ENCODE results near the gene MYH13.

Gene MYH13

GRCh38 chr17:10392880-10393279 is 20.1 kb upstream of the MYH13 start:
- DNase-seq, result no peak
- Histone ChIP-seq H3K27ac (ENCODE audit: insufficient read depth, low read length, poor library complexity, severe bottlenecking) (no peak overlapping the region), H3K27me3 (replicated peaks; ENCODE audit: control insufficient read depth, insufficient read depth, low read length, poor library complexity, severe bottlenecking) (no peaks in the 10 kb centered on the region), H3K4me1 (ENCODE audit: control insufficient read depth, insufficient read depth, low read length, poor library complexity, severe bottlenecking) (no peaks in the 10 kb centered on the region), H3K4me3 (ENCODE audit: insufficient read depth, low read depth, low read length, poor library complexity, severe bottlenecking) (no peak overlapping the region), H3K9me3 (ENCODE audit: control insufficient read depth, low read length) (no peaks in the 10 kb centered on the region), H3K36me3 (ENCODE audit: control insufficient read depth, insufficient read depth, low read length) (no peaks in the 10 kb centered on the region)

GRCh38 chr17:10385871-10386270 is 13.1 kb upstream of the MYH13 start:
- no peaks in the 10 kb centered on the region for H3K27me3 ChIP-seq (replicated peaks; ENCODE audit: control insufficient read depth, insufficient read depth, low read length, poor library complexity, severe bottlenecking)
- H3K36me3 ChIP-seq (ENCODE audit: control insufficient read depth, insufficient read depth, low read length), result no peaks in the 10 kb centered on the region
- no peak for DNase-seq
- no peaks in the 10 kb centered on the region for H3K9me3 ChIP-seq (ENCODE audit: control insufficient read depth, low read length)
- H3K4me3 ChIP-seq (ENCODE audit: insufficient read depth, low read depth, low read length, poor library complexity, severe bottlenecking), result no peak overlapping the region
- no peak overlapping the region for H3K27ac ChIP-seq (ENCODE audit: insufficient read depth, low read length, poor library complexity, severe bottlenecking)
- H3K4me1 ChIP-seq (ENCODE audit: control insufficient read depth, insufficient read depth, low read length, poor library complexity, severe bottlenecking), result no peaks in the 10 kb centered on the region

- Histone ChIP-seq H3K4me1 (ENCODE audit: control insufficient read depth, insufficient read depth, low read length, poor library complexity, severe bottlenecking) (no peaks in the 10 kb centered on the region), H3K9me3 (ENCODE audit: control insufficient read depth, low read length) (no peaks in the 10 kb centered on the region), H3K27ac (ENCODE audit: insufficient read depth, low read length, poor library complexity, severe bottlenecking) (no peak overlapping the region), H3K36me3 (ENCODE audit: control insufficient read depth, insufficient read depth, low read length) (no peaks in the 10 kb centered on the region), H3K27me3 (replicated peaks; ENCODE audit: control insufficient read depth, insufficient read depth, low read length, poor library complexity, severe bottlenecking) (no peaks in the 10 kb centered on the region), H3K4me3 (ENCODE audit: insufficient read depth, low read depth, low read length, poor library complexity, severe bottlenecking) (no peak overlapping the region)
- DNase-seq, result no peak
Observed at GRCh38 chr17:10384175-10384574, 11.4 kb upstream of the MYH13 start.

- H3K4me3 ChIP-seq (ENCODE audit: insufficient read depth, low read depth, low read length, poor library complexity, severe bottlenecking), result no peak overlapping the region
- no peaks in the 10 kb centered on the region for H3K4me1 ChIP-seq (ENCODE audit: control insufficient read depth, insufficient read depth, low read length, poor library complexity, severe bottlenecking)
- H3K9me3 ChIP-seq (ENCODE audit: control insufficient read depth, low read length), result no peaks in the 10 kb centered on the region
- DNase-seq, result no peak
- no peaks in the 10 kb centered on the region for H3K27me3 ChIP-seq (replicated peaks; ENCODE audit: control insufficient read depth, insufficient read depth, low read length, poor library complexity, severe bottlenecking)
- H3K27ac ChIP-seq (ENCODE audit: insufficient read depth, low read length, poor library complexity, severe bottlenecking), result no peak overlapping the region
- no peaks in the 10 kb centered on the region for H3K36me3 ChIP-seq (ENCODE audit: control insufficient read depth, insufficient read depth, low read length)
Observed at GRCh38 chr17:10380631-10381408, 8.0 kb upstream of the MYH13 start.

- no peaks in the 10 kb centered on the region for H3K36me3 ChIP-seq (ENCODE audit: control insufficient read depth, insufficient read depth, low read length)
- H3K9me3 ChIP-seq (ENCODE audit: control insufficient read depth, low read length), result no peaks in the 10 kb centered on the region
- H3K27ac ChIP-seq (ENCODE audit: insufficient read depth, low read length, poor library complexity, severe bottlenecking), result no peak overlapping the region
- no peak for DNase-seq
- no peak overlapping the region for H3K4me3 ChIP-seq (ENCODE audit: insufficient read depth, low read depth, low read length, poor library complexity, severe bottlenecking)
- no peaks in the 10 kb centered on the region for H3K27me3 ChIP-seq (replicated peaks; ENCODE audit: control insufficient read depth, insufficient read depth, low read length, poor library complexity, severe bottlenecking)
- H3K4me1 ChIP-seq (ENCODE audit: control insufficient read depth, insufficient read depth, low read length, poor library complexity, severe bottlenecking), result no peaks in the 10 kb centered on the region
Observed at GRCh38 chr17:10370016-10370608, 2.7 kb downstream of the MYH13 start.

- no peak overlapping the region for H3K27ac ChIP-seq (ENCODE audit: insufficient read depth, low read length, poor library complexity, severe bottlenecking)
- no peaks in the 10 kb centered on the region for H3K4me1 ChIP-seq (ENCODE audit: control insufficient read depth, insufficient read depth, low read length, poor library complexity, severe bottlenecking)
- H3K36me3 ChIP-seq (ENCODE audit: control insufficient read depth, insufficient read depth, low read length), result no peaks in the 10 kb centered on the region
- H3K27me3 ChIP-seq (replicated peaks; ENCODE audit: control insufficient read depth, insufficient read depth, low read length, poor library complexity, severe bottlenecking), result no peaks in the 10 kb centered on the region
- H3K9me3 ChIP-seq (ENCODE audit: control insufficient read depth, low read length), result no peaks in the 10 kb centered on the region
- no peak overlapping the region for H3K4me3 ChIP-seq (ENCODE audit: insufficient read depth, low read depth, low read length, poor library complexity, severe bottlenecking)
- no peak for DNase-seq
Observed at GRCh38 chr17:10369239-10369638, 3.6 kb downstream of the MYH13 start.

- no peaks in the 10 kb centered on the region for H3K27me3 ChIP-seq (replicated peaks; ENCODE audit: control insufficient read depth, insufficient read depth, low read length, poor library complexity, severe bottlenecking)
- no peak overlapping the region for H3K27ac ChIP-seq (ENCODE audit: insufficient read depth, low read length, poor library complexity, severe bottlenecking)
- no peak for DNase-seq
- H3K4me3 ChIP-seq (ENCODE audit: insufficient read depth, low read depth, low read length, poor library complexity, severe bottlenecking), result no peak overlapping the region
- H3K4me1 ChIP-seq (ENCODE audit: control insufficient read depth, insufficient read depth, low read length, poor library complexity, severe bottlenecking), result no peaks in the 10 kb centered on the region
- no peaks in the 10 kb centered on the region for H3K9me3 ChIP-seq (ENCODE audit: control insufficient read depth, low read length)
- H3K36me3 ChIP-seq (ENCODE audit: control insufficient read depth, insufficient read depth, low read length), result no peaks in the 10 kb centered on the region
Observed at GRCh38 chr17:10368561-10368960, 4.2 kb downstream of the MYH13 start.

GRCh38 chr17:10360578-10360977 is 12.2 kb downstream of the MYH13 start:
- Histone ChIP-seq H3K4me1 (ENCODE audit: control insufficient read depth, insufficient read depth, low read length, poor library complexity, severe bottlenecking) (no peaks in the 10 kb centered on the region), H3K36me3 (ENCODE audit: control insufficient read depth, insufficient read depth, low read length) (no peaks in the 10 kb centered on the region), H3K4me3 (ENCODE audit: insufficient read depth, low read depth, low read length, poor library complexity, severe bottlenecking) (no peak overlapping the region), H3K27me3 (replicated peaks; ENCODE audit: control insufficient read depth, insufficient read depth, low read length, poor library complexity, severe bottlenecking) (no peaks in the 10 kb centered on the region), H3K9me3 (ENCODE audit: control insufficient read depth, low read length) (no peaks in the 10 kb centered on the region), H3K27ac (ENCODE audit: insufficient read depth, low read length, poor library complexity, severe bottlenecking) (no peak overlapping the region)
- no peak for DNase-seq

- H3K9me3 ChIP-seq (ENCODE audit: control insufficient read depth, low read length), result no peaks in the 10 kb centered on the region
- no peak overlapping the region for H3K27ac ChIP-seq (ENCODE audit: insufficient read depth, low read length, poor library complexity, severe bottlenecking)
- H3K4me3 ChIP-seq (ENCODE audit: insufficient read depth, low read depth, low read length, poor library complexity, severe bottlenecking), result no peak overlapping the region
- no peaks in the 10 kb centered on the region for H3K4me1 ChIP-seq (ENCODE audit: control insufficient read depth, insufficient read depth, low read length, poor library complexity, severe bottlenecking)
- DNase-seq, result no peak
- H3K36me3 ChIP-seq (ENCODE audit: control insufficient read depth, insufficient read depth, low read length), result no peaks in the 10 kb centered on the region
- H3K27me3 ChIP-seq (replicated peaks; ENCODE audit: control insufficient read depth, insufficient read depth, low read length, poor library complexity, severe bottlenecking), result no peaks in the 10 kb centered on the region
Observed at GRCh38 chr17:10357768-10358167, 15.0 kb downstream of the MYH13 start.

GRCh38 chr17:10354651-10355050 is 18.2 kb downstream of the MYH13 start:
- H3K36me3 ChIP-seq (ENCODE audit: control insufficient read depth, insufficient read depth, low read length), result no peaks in the 10 kb centered on the region
- H3K4me1 ChIP-seq (ENCODE audit: control insufficient read depth, insufficient read depth, low read length, poor library complexity, severe bottlenecking), result no peaks in the 10 kb centered on the region
- H3K4me3 ChIP-seq (ENCODE audit: insufficient read depth, low read depth, low read length, poor library complexity, severe bottlenecking), result no peak overlapping the region
- no peak for DNase-seq
- no peaks in the 10 kb centered on the region for H3K27me3 ChIP-seq (replicated peaks; ENCODE audit: control insufficient read depth, insufficient read depth, low read length, poor library complexity, severe bottlenecking)
- no peak overlapping the region for H3K27ac ChIP-seq (ENCODE audit: insufficient read depth, low read length, poor library complexity, severe bottlenecking)
- no peaks in the 10 kb centered on the region for H3K9me3 ChIP-seq (ENCODE audit: control insufficient read depth, low read length)
